DMS114 treated with DMSO at 0.1 percent for 48 hours (cell line): ENCODE data around the gene SHH.
"Not testable (repeated sequence)": the region's sequence is repeated elsewhere in the genome, so short reads cannot be mapped to it uniquely, and the experiment has no call there.

Experiments used
- DNase-seq: peaks from one replicate; lab custom pipeline; 2025; ENCODE audit not compliant: unreplicated experiment; lab: John Stamatoyannopoulos, UW

SHH gene

DNA sequence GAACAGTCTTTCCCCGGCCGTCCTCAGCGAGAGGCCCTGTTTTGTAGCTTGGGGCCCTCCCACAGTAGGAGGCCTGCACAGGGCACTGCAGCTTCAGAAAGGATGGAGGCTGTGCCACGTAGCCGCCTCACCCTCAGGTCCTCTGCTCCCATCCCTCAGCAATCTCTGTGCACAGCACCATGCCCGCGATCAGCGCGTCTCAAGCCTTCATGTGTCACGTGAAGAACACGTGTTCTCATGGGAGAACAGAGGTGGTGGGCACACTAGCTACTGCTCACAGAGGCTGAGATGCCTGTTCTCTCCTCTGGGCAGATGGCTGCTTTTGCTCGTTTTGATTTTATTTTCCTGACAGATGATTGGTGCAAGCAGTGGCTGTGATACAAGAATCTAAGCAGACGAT lies 8.5 kb upstream of the SHH start:
- no peak for DNase-seq

- DNase-seq, result no peak
These were observed 8.0 kb upstream of the SHH start for GRCh38 chr7:155820246-155820645.

- DNase-seq, result no peak
These were observed 6.9 kb upstream of the SHH start for GRCh38 chr7:155819186-155819585.

DNA sequence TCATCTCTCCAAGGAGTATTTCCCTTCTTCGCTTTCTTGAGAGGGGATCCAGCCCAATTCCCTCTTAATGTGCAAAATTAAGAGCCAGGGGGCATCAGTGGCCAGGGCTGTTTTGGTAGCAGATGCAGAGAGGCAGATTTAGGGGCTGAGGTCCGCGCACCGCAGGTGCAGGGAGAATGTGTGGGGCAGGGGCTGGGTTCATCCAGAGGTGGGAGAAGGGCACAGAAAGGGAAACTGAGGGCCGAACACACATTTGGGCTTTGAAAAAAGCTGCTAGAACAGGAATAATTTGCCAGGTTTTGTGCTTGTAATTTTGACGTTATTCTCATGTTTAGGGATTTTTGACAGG lies 6.5 kb upstream of the SHH start:
- no peak for DNase-seq

GRCh38 chr7:155818154-155818819 lies 6.0 kb upstream of the SHH start:
- DNase-seq, result no peak

DNA sequence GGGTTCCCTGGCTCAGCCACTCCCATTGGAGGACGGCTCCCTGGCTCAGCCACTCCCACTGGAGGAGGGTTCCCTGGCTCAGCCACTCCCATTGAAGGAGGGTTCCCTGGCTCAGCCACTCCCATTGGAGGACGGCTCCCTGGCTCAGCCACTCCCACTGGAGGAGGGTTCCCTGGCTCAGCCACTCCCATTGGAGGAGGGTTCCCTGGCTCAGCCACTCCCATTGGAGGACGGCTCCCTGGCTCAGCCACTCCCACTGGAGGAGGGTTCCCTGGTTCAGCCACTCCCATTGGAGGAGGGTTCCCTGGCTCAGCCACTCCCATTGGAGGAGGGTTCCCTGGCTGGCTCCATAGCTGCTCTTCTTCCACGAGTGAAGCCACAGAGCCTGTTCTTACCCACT lies 5.3 kb upstream of the SHH start:
- not testable (repeated sequence) for DNase-seq

DNA sequence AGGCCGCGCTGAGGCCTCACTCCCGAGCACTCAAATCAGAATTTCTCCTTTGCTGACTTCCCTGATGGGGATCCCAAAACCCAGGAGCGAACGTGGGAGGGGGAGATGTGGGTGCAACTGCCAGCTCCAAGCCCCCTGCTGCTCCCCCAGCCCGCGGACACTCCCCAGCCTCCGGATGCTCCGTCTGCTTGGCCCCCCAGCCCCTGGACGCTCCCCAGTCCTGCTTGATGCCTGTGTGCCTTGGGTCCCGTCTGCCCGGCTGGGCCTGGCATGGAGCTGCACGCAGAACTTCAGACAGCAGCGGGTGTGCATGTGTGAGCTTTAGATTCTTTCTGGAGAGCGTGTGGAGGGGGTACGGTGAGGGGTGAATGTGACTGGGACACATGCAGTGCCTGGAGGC lies 4.7 kb upstream of the SHH start:
- no peak for DNase-seq

- no peak for DNase-seq
These were observed 3.9 kb upstream of the SHH start for GRCh38 chr7:155816192-155816508.

DNA sequence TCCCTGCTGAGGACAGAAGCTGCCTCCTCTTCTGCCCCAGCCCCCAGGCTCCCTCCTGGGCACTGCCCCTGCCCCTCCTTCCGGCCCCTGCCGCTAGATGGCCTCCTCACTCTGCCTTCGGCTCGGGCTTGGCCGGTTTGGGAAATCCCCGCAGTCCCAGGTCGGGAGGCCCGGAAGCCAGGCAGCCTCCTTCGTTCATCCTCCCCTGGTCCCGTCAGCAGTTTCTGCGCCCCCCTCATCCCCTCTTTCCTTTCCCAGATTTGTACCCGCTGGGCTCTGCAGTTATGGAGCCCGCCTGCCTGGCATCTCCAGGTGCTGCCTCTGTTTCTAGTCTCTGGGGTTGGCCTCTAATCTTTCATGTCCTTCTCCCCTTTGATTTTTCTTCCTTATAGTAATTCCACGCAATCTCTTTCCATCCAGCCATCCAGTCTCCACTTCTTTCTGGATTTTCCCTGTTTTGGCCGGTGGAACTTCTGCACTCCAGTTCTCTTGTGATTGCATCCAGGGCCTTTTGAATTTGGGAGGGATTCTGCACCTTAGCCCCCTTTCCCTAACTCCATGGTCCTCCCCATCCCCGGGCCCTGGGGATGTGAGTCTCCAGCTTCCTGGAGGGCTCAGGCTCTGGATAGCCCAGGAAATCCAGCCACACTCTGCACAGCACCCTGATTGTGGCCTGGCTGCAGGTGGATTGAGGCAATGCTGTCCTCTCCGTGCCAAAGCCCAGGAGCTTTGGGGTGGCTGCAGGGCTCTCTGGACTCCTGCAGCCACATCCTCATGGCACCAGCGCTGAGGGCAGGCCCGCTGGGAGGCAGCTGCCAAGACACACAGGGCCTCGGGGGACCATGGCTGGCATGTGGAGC lies 3.3 kb upstream of the SHH start:
- peak; percentile 10 for DNase-seq

DNA sequence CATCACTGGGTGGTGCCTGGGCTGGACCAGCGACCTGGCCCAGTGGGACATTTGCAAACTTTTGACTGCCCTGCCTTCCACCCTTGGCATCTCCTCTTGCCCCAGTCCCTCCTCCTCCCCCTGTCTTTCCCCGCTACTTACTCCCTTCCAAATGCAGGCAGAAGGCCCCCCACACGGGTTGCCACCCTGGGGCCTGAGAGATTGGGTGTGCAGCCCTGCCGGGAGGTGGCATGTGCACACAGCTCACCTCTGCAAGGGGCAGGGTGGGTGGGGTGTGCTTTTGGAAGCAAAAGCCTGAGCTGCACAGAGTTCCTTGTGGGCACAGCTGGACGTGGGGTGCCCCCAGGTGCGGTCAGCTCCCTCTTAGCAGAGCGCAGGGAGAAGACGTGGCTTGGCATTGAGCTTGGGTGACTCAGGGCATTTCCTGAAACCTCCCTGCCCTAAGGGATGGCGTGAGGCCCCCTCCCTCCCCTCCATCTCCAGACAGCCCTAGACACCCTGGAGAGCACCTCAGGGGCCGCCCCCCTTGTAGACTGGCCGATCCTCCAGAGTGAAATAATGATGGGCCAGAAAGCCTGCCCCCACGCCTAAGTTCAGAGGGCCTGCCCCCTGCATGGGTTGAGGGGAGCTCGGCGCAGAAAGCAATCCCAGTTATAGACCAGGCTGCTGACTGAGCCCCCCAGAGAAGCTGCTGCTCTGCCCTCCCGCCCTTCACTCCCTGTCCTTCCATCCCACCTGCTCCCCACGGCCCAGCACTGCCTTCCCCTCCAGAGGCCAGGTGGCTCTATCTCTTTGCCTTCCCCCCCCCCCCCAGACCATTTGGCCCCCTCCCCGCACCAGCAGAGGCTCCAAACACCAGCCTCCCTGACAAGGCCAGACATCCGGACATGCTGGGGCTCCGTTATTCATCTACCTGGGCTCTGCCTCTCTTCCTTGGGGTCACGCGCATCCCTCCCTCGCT lies 2.3 kb upstream of the SHH start:
- DNase-seq, result no peak

GRCh38 chr7:155813546-155814315 lies 1.5 kb upstream of the SHH start:
- DNase-seq, result no peak

- no peak for DNase-seq
These were observed 862 bp upstream of the SHH start for GRCh38 chr7:155813125-155813524.

DNA sequence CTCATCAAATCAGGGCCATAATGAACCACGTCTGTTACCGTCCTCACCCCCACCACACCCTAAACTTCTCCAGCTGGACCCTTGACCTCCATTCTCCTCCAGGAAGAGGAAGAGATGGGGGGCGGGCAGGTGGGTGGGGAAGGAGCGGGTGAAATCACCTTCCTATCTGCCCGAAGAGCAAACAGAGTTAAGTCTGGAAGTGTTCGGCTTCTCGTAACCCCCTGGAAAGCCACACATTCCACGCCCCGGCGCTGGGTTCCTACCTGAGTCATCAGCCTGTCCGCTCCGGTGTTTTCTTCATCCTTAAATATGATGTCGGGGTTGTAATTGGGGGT lies 736 bp downstream of the SHH start:
- DNase-seq, result no peak

- DNase-seq, result no peak
These were observed 1.3 kb downstream of the SHH start for GRCh38 chr7:155810770-155811559.

- DNase-seq, result no peak
These were observed 2.1 kb downstream of the SHH start for GRCh38 chr7:155809947-155810769.

- no peak for DNase-seq
These were observed 2.8 kb downstream of the SHH start for GRCh38 chr7:155809332-155809946.

- DNase-seq, result no peak
These were observed 3.5 kb downstream of the SHH start for GRCh38 chr7:155808549-155809331.
